ENCODE results near the gene PDZD8. TPM values are rescaled to one million over a fixed set of nuclear protein-coding genes. Genes with fewer than 3 reads are reported as not detected.
A peak's percentile ranks its signal among the peaks of the same experiment; 100 is the strongest.

PDZD8 gene
- total RNA-seq, 1 experiment from 2014 or later = 12.6 TPM

- DNase-seq (ENCODE audit: low read depth) = no peak
Measured at GRCh38 chr10:117399341-117400196, 24.3 kb upstream of the PDZD8 start.

- DNase-seq (ENCODE audit: low read depth) = no peak
Measured at GRCh38 chr10:117398029-117398428, 22.8 kb upstream of the PDZD8 start.

- DNase-seq (ENCODE audit: low read depth) = peak; percentile 35
Measured at GRCh38 chr10:117391436-117392205, 16.4 kb upstream of the PDZD8 start.

GRCh38 chr10:117390420-117390819 is 15.2 kb upstream of the PDZD8 start:
- DNase-seq (ENCODE audit: low read depth) = no peak

- DNase-seq (ENCODE audit: low read depth) = no peak
Measured at GRCh38 chr10:117386805-117387204, 11.6 kb upstream of the PDZD8 start.

- no peak for DNase-seq (ENCODE audit: low read depth)
Measured at GRCh38 chr10:117382861-117383260, 7.6 kb upstream of the PDZD8 start.

- DNase-seq (ENCODE audit: low read depth) = peak; percentile 15
Measured at GRCh38 chr10:117374506-117375359, 507 bp downstream of the PDZD8 start.

GRCh38 chr10:117373823-117374505 is 1.3 kb downstream of the PDZD8 start:
- DNase-seq (ENCODE audit: low read depth) = peak; percentile 33

GRCh38 chr10:117370205-117370604 is 5.0 kb downstream of the PDZD8 start:
- DNase-seq (ENCODE audit: low read depth) = no peak

- no peak for DNase-seq (ENCODE audit: low read depth)
Measured at GRCh38 chr10:117367718-117368117, 7.5 kb downstream of the PDZD8 start.

- DNase-seq (ENCODE audit: low read depth) = no peak
Measured at GRCh38 chr10:117366741-117367140, 8.5 kb downstream of the PDZD8 start.

- DNase-seq (ENCODE audit: low read depth) = no peak
Measured at GRCh38 chr10:117365612-117366011, 9.6 kb downstream of the PDZD8 start.

- no peak for DNase-seq (ENCODE audit: low read depth)
Measured at GRCh38 chr10:117364110-117364960, 10.9 kb downstream of the PDZD8 start.

- DNase-seq (ENCODE audit: low read depth) = peak; percentile 33
Measured at GRCh38 chr10:117363028-117363427, 12.2 kb downstream of the PDZD8 start.

GRCh38 chr10:117362313-117362712 is 12.9 kb downstream of the PDZD8 start:
- no peak for DNase-seq (ENCODE audit: low read depth)

GRCh38 chr10:117360994-117361667 is 14.1 kb downstream of the PDZD8 start:
- DNase-seq (ENCODE audit: low read depth) = no peak

- peak; percentile 30 for DNase-seq (ENCODE audit: low read depth)
Measured at GRCh38 chr10:117360016-117360415, 15.2 kb downstream of the PDZD8 start.

- no peak for DNase-seq (ENCODE audit: low read depth)
Measured at GRCh38 chr10:117355072-117355471, 20.2 kb downstream of the PDZD8 start.

GRCh38 chr10:117353684-117354083 is 21.6 kb downstream of the PDZD8 start:
- DNase-seq (ENCODE audit: low read depth) = no peak

- no peak for DNase-seq (ENCODE audit: low read depth)
Measured at GRCh38 chr10:117352724-117353123, 22.5 kb downstream of the PDZD8 start.

All from Daoy (cell line).